Measurements from ENCODE around the gene PEF1. TPM values are rescaled to one million over a fixed set of nuclear protein-coding genes. Genes with fewer than 3 reads are reported as not detected.

The PEF1 gene
- total RNA-seq, 1 experiment from 2014 or later, result 56.3 TPM

DNA sequence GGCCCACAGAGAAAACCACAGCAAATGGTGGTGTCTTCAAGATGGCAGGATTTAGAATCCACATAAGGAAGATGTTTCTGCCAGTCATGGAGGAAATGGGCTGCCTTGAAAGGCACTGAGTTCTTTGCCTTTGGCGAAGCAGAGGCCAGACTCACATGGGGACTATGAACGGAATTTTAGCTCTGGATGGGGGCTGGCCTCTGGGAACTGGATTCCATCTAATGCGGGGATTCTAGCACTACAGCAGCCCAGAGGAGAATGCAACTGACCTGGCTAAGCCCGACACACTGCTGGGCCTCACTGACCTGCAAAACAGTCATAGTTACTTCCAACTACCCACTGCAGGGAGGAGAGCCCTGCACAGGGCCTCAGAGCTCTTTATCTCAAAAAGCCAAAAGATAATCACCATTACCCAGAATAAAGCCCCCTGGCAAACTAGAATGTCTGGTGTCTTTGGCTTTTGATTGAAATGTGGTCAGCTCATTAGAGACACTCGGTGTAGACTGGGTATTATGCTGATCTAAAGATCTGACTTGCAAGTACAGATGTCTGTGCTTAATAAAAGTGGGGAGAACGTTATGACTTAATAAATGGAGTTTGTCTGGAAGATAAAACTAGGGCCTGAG lies 15.6 kb downstream of the PEF1 start:
- Histone ChIP-seq H3K4me3 (ENCODE audit: low read depth, low read length, poor library complexity, severe bottlenecking) (no peak overlapping the region), H3K36me3 (ENCODE audit: insufficient read depth, low read length, poor library complexity, severe bottlenecking) (peaks cover 17% of the 10 kb centered on the region), H3K4me1 (ENCODE audit: insufficient read depth, low read length, poor library complexity, severe bottlenecking) (no peaks in the 10 kb centered on the region), H3K27ac (ENCODE audit: low read depth, low read length, poor library complexity, severe bottlenecking) (no peak overlapping the region), H3K9me3 (ENCODE audit: low read depth, low read length, poor library complexity, severe bottlenecking) (no peaks in the 10 kb centered on the region), H3K27me3 (replicated peaks; ENCODE audit: insufficient read depth, low read depth, low read length, poor library complexity) (no peaks in the 10 kb centered on the region)
- no peak for TF ChIP-seq EZH2 (IDR thresholded peaks at IDR 0.05; ENCODE audit: borderline replicate concordance, low read depth, low read length, poor library complexity, severe bottlenecking)
- TF ChIP-seq, protein P1, sequence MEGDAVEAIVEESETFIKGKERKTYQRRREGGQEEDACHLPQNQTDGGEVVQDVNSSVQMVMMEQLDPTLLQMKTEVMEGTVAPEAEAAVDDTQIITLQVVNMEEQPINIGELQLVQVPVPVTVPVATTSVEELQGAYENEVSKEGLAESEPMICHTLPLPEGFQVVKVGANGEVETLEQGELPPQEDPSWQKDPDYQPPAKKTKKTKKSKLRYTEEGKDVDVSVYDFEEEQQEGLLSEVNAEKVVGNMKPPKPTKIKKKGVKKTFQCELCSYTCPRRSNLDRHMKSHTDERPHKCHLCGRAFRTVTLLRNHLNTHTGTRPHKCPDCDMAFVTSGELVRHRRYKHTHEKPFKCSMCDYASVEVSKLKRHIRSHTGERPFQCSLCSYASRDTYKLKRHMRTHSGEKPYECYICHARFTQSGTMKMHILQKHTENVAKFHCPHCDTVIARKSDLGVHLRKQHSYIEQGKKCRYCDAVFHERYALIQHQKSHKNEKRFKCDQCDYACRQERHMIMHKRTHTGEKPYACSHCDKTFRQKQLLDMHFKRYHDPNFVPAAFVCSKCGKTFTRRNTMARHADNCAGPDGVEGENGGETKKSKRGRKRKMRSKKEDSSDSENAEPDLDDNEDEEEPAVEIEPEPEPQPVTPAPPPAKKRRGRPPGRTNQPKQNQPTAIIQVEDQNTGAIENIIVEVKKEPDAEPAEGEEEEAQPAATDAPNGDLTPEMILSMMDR (conservative IDR thresholded peaks at IDR 0.05; ENCODE audit: low read depth, low read length), result no peak
- DNase-seq (ENCODE audit: low spot score), result no peak
- no TSS peak for BruUV-seq (replicated peaks)
- ChIA-PET POLR2A (ENCODE audit: low non-redundant PET) (no interaction called here), CTCF (interaction anchor here (1.0 kb wide), 1 partner anchor 11 kb away, joined by 6 read pairs; no protein-coding TSS in a partner anchor)
- intact Hi-C loops (cut with micrococcal nuclease; ENCODE audit: unreplicated experiment), result no loop called here

DNA sequence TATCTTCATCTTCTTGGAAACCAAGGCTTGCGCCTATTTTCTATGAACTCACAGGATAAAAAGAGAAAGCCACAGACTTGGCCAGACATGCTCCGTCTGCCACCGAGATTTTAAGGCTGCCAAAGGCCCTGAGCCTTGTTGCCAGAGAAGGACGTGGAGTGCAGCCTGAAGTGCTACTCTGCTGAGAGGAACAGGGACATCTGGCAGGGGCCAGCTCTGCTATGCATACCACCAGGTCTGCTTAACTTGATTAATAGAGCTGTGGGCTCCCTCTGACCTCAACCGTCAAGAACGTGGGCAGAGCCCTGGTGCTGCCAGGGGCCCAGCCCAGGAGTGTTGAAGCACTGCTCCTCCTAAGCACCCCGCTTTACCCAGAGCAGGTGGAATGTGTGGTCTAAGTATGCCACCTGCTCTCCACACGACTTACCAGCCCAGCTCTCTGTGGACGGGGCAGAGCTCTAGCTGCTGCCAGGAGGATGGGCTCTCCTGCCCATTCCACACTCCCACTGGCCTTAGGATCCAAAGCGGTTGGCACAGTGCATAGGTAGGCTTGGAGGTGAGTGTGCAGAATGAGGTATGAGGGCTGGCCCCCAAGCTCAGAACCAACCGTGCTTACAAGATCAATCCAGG lies 16.6 kb downstream of the PEF1 start:
- Histone ChIP-seq H3K27me3 (replicated peaks; ENCODE audit: insufficient read depth, low read depth, low read length, poor library complexity) (no peaks in the 10 kb centered on the region), H3K4me3 (ENCODE audit: low read depth, low read length, poor library complexity, severe bottlenecking) (no peak overlapping the region), H3K4me1 (ENCODE audit: insufficient read depth, low read length, poor library complexity, severe bottlenecking) (no peaks in the 10 kb centered on the region), H3K9me3 (ENCODE audit: low read depth, low read length, poor library complexity, severe bottlenecking) (no peaks in the 10 kb centered on the region), H3K27ac (ENCODE audit: low read depth, low read length, poor library complexity, severe bottlenecking) (no peak overlapping the region), H3K36me3 (ENCODE audit: insufficient read depth, low read length, poor library complexity, severe bottlenecking) (peaks cover 17% of the 10 kb centered on the region)
- BruUV-seq (replicated peaks), result no TSS peak
- POLR2A ChIA-PET (ENCODE audit: low non-redundant PET), result no interaction called here
- CTCF ChIA-PET, result no interaction called here
- no peak for TF ChIP-seq EZH2 (IDR thresholded peaks at IDR 0.05; ENCODE audit: borderline replicate concordance, low read depth, low read length, poor library complexity, severe bottlenecking)
- TF ChIP-seq, protein P1 (conservative IDR thresholded peaks at IDR 0.05; ENCODE audit: low read depth, low read length), result no peak
- DNase-seq (ENCODE audit: low spot score), result no peak
- intact Hi-C loops (cut with micrococcal nuclease; ENCODE audit: unreplicated experiment), result no loop called here

DNA sequence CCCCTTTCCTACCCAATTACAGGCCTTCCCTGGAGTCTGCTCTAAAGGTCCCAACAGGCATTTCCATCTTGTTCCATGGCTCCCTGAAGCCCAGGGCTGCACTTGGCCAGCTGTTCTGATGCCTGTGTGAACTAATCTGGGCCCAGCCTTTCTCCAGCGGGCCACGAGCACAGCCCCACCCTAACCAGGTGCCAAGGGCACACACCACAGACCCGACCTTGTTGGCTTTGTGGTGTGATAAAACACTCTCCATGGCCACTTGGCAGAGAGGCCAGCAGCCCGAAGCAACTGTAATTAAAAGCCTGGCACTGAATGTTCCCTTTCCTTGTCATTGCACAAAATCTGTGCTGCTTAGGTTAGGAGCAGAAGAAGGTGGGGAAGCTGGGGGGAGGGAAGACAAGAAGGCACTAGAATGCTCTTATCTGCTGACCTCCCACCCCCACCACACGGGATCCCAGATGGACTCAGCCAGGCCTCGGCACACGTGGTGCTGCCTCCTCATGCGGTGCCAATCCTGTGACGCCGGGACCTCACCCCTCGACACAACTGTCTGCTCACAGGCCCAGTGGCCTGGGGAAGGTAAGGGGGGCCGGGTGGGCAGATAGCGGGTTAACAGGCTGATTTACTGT lies 17.3 kb downstream of the PEF1 start:
- H3K27ac ChIP-seq (ENCODE audit: low read depth, low read length, poor library complexity, severe bottlenecking), result no peak overlapping the region
- CTCF ChIA-PET, result interaction anchor here (0.9 kb wide), 1 partner anchor 446 kb away, joined by 3 read pairs; no protein-coding TSS in a partner anchor
- BruUV-seq (replicated peaks), result no TSS peak
- H3K36me3 ChIP-seq (ENCODE audit: insufficient read depth, low read length, poor library complexity, severe bottlenecking), result peaks cover 14% of the 10 kb centered on the region
- POLR2A ChIA-PET (ENCODE audit: low non-redundant PET), result no interaction called here
- H3K4me1 ChIP-seq (ENCODE audit: insufficient read depth, low read length, poor library complexity, severe bottlenecking), result no peaks in the 10 kb centered on the region
- DNase-seq (ENCODE audit: low spot score), result no peak
- no peak overlapping the region for H3K4me3 ChIP-seq (ENCODE audit: low read depth, low read length, poor library complexity, severe bottlenecking)
- H3K9me3 ChIP-seq (ENCODE audit: low read depth, low read length, poor library complexity, severe bottlenecking), result no peaks in the 10 kb centered on the region
- intact Hi-C loops (cut with micrococcal nuclease; ENCODE audit: unreplicated experiment), result no loop called here
- no peaks in the 10 kb centered on the region for H3K27me3 ChIP-seq (replicated peaks; ENCODE audit: insufficient read depth, low read depth, low read length, poor library complexity)
- no peak for TF ChIP-seq EZH2 (IDR thresholded peaks at IDR 0.05; ENCODE audit: borderline replicate concordance, low read depth, low read length, poor library complexity, severe bottlenecking)
- TF ChIP-seq, protein P1 (conservative IDR thresholded peaks at IDR 0.05; ENCODE audit: low read depth, low read length), result no peak

All from A673 (cell line).